ENCODE measurements around the gene DPP4.

The DPP4 gene
- total RNA-seq = 114 to 138 (median 136) reads per million in 3 donors

- peak within 1 kb of the TSS; percentile 100 for H3K4me3 ChIP-seq (ENCODE audit: insufficient read depth, low read depth, low read length, poor library complexity, severe bottlenecking)
- no peaks in the 10 kb centered on the region for H3K36me3 ChIP-seq (ENCODE audit: control insufficient read depth, insufficient read depth, low read length)
- no peaks in the 10 kb centered on the region for H3K27me3 ChIP-seq (replicated peaks; ENCODE audit: control insufficient read depth, insufficient read depth, low read length, poor library complexity, severe bottlenecking)
- H3K9me3 ChIP-seq (ENCODE audit: control insufficient read depth, low read length) = no peaks in the 10 kb centered on the region
- peak within 1 kb of the TSS; percentile 63 for H3K27ac ChIP-seq (ENCODE audit: insufficient read depth, low read length, poor library complexity, severe bottlenecking)
- DNase-seq = peak; percentile 15 to 38 (median 24)
- peaks cover 15% of the 10 kb centered on the region for H3K4me1 ChIP-seq (ENCODE audit: control insufficient read depth, insufficient read depth, low read length, poor library complexity, severe bottlenecking)
Observed at GRCh38 chr2:162073888-162074631, at the start of gene DPP4. DPP4 (minus strand) TSS chr2:162074215; CDS start chr2:162073981, 234 bp downstream.

GRCh38 chr2:162118166-162119031 is 44.4 kb upstream of the DPP4 start:
- Histone ChIP-seq H3K36me3 (ENCODE audit: control insufficient read depth, insufficient read depth, low read length) (no peaks in the 10 kb centered on the region), H3K4me1 (ENCODE audit: control insufficient read depth, insufficient read depth, low read length, poor library complexity, severe bottlenecking) (no peaks in the 10 kb centered on the region), H3K27me3 (replicated peaks; ENCODE audit: control insufficient read depth, insufficient read depth, low read length, poor library complexity, severe bottlenecking) (no peaks in the 10 kb centered on the region), H3K4me3 (ENCODE audit: insufficient read depth, low read depth, low read length, poor library complexity, severe bottlenecking) (no peak overlapping the region), H3K27ac (ENCODE audit: insufficient read depth, low read length, poor library complexity, severe bottlenecking) (no peak overlapping the region), H3K9me3 (ENCODE audit: control insufficient read depth, low read length) (no peaks in the 10 kb centered on the region)
- no peak for DNase-seq

GRCh38 chr2:162116352-162116751 is 42.3 kb upstream of the DPP4 start:
- H3K27ac ChIP-seq (ENCODE audit: insufficient read depth, low read length, poor library complexity, severe bottlenecking) = no peak overlapping the region
- H3K36me3 ChIP-seq (ENCODE audit: control insufficient read depth, insufficient read depth, low read length) = no peaks in the 10 kb centered on the region
- H3K9me3 ChIP-seq (ENCODE audit: control insufficient read depth, low read length) = no peaks in the 10 kb centered on the region
- no peaks in the 10 kb centered on the region for H3K27me3 ChIP-seq (replicated peaks; ENCODE audit: control insufficient read depth, insufficient read depth, low read length, poor library complexity, severe bottlenecking)
- H3K4me1 ChIP-seq (ENCODE audit: control insufficient read depth, insufficient read depth, low read length, poor library complexity, severe bottlenecking) = no peaks in the 10 kb centered on the region
- no peak for DNase-seq
- H3K4me3 ChIP-seq (ENCODE audit: insufficient read depth, low read depth, low read length, poor library complexity, severe bottlenecking) = no peak overlapping the region

GRCh38 chr2:162115076-162115475 is 41.1 kb upstream of the DPP4 start:
- no peak for DNase-seq
- H3K4me3 ChIP-seq (ENCODE audit: insufficient read depth, low read depth, low read length, poor library complexity, severe bottlenecking) = no peak overlapping the region
- H3K36me3 ChIP-seq (ENCODE audit: control insufficient read depth, insufficient read depth, low read length) = no peaks in the 10 kb centered on the region
- H3K27ac ChIP-seq (ENCODE audit: insufficient read depth, low read length, poor library complexity, severe bottlenecking) = no peak overlapping the region
- no peaks in the 10 kb centered on the region for H3K9me3 ChIP-seq (ENCODE audit: control insufficient read depth, low read length)
- no peaks in the 10 kb centered on the region for H3K27me3 ChIP-seq (replicated peaks; ENCODE audit: control insufficient read depth, insufficient read depth, low read length, poor library complexity, severe bottlenecking)
- H3K4me1 ChIP-seq (ENCODE audit: control insufficient read depth, insufficient read depth, low read length, poor library complexity, severe bottlenecking) = no peaks in the 10 kb centered on the region

- no peak overlapping the region for H3K27ac ChIP-seq (ENCODE audit: insufficient read depth, low read length, poor library complexity, severe bottlenecking)
- no peaks in the 10 kb centered on the region for H3K9me3 ChIP-seq (ENCODE audit: control insufficient read depth, low read length)
- H3K27me3 ChIP-seq (replicated peaks; ENCODE audit: control insufficient read depth, insufficient read depth, low read length, poor library complexity, severe bottlenecking) = no peaks in the 10 kb centered on the region
- H3K36me3 ChIP-seq (ENCODE audit: control insufficient read depth, insufficient read depth, low read length) = no peaks in the 10 kb centered on the region
- H3K4me3 ChIP-seq (ENCODE audit: insufficient read depth, low read depth, low read length, poor library complexity, severe bottlenecking) = no peak overlapping the region
- no peaks in the 10 kb centered on the region for H3K4me1 ChIP-seq (ENCODE audit: control insufficient read depth, insufficient read depth, low read length, poor library complexity, severe bottlenecking)
- no peak for DNase-seq
Observed at GRCh38 chr2:162114271-162114670, 40.3 kb upstream of the DPP4 start.

- H3K4me3 ChIP-seq (ENCODE audit: insufficient read depth, low read depth, low read length, poor library complexity, severe bottlenecking) = no peak overlapping the region
- H3K9me3 ChIP-seq (ENCODE audit: control insufficient read depth, low read length) = no peaks in the 10 kb centered on the region
- no peaks in the 10 kb centered on the region for H3K4me1 ChIP-seq (ENCODE audit: control insufficient read depth, insufficient read depth, low read length, poor library complexity, severe bottlenecking)
- DNase-seq = no peak
- no peaks in the 10 kb centered on the region for H3K27me3 ChIP-seq (replicated peaks; ENCODE audit: control insufficient read depth, insufficient read depth, low read length, poor library complexity, severe bottlenecking)
- no peak overlapping the region for H3K27ac ChIP-seq (ENCODE audit: insufficient read depth, low read length, poor library complexity, severe bottlenecking)
- no peaks in the 10 kb centered on the region for H3K36me3 ChIP-seq (ENCODE audit: control insufficient read depth, insufficient read depth, low read length)
Observed at GRCh38 chr2:162113776-162114168, 39.8 kb upstream of the DPP4 start.

GRCh38 chr2:162113088-162113775 is 39.2 kb upstream of the DPP4 start:
- Histone ChIP-seq H3K9me3 (ENCODE audit: control insufficient read depth, low read length) (no peaks in the 10 kb centered on the region), H3K36me3 (ENCODE audit: control insufficient read depth, insufficient read depth, low read length) (no peaks in the 10 kb centered on the region), H3K27ac (ENCODE audit: insufficient read depth, low read length, poor library complexity, severe bottlenecking) (no peak overlapping the region), H3K4me3 (ENCODE audit: insufficient read depth, low read depth, low read length, poor library complexity, severe bottlenecking) (no peak overlapping the region), H3K27me3 (replicated peaks; ENCODE audit: control insufficient read depth, insufficient read depth, low read length, poor library complexity, severe bottlenecking) (no peaks in the 10 kb centered on the region), H3K4me1 (ENCODE audit: control insufficient read depth, insufficient read depth, low read length, poor library complexity, severe bottlenecking) (no peaks in the 10 kb centered on the region)
- no peak for DNase-seq

- H3K4me3 ChIP-seq (ENCODE audit: insufficient read depth, low read depth, low read length, poor library complexity, severe bottlenecking) = no peak overlapping the region
- H3K9me3 ChIP-seq (ENCODE audit: control insufficient read depth, low read length) = no peaks in the 10 kb centered on the region
- no peak overlapping the region for H3K27ac ChIP-seq (ENCODE audit: insufficient read depth, low read length, poor library complexity, severe bottlenecking)
- DNase-seq = no peak
- H3K36me3 ChIP-seq (ENCODE audit: control insufficient read depth, insufficient read depth, low read length) = no peaks in the 10 kb centered on the region
- no peaks in the 10 kb centered on the region for H3K27me3 ChIP-seq (replicated peaks; ENCODE audit: control insufficient read depth, insufficient read depth, low read length, poor library complexity, severe bottlenecking)
- no peaks in the 10 kb centered on the region for H3K4me1 ChIP-seq (ENCODE audit: control insufficient read depth, insufficient read depth, low read length, poor library complexity, severe bottlenecking)
Observed at GRCh38 chr2:162111958-162112850, 38.2 kb upstream of the DPP4 start.

- no peaks in the 10 kb centered on the region for H3K27me3 ChIP-seq (replicated peaks; ENCODE audit: control insufficient read depth, insufficient read depth, low read length, poor library complexity, severe bottlenecking)
- no peaks in the 10 kb centered on the region for H3K9me3 ChIP-seq (ENCODE audit: control insufficient read depth, low read length)
- H3K36me3 ChIP-seq (ENCODE audit: control insufficient read depth, insufficient read depth, low read length) = no peaks in the 10 kb centered on the region
- no peak overlapping the region for H3K4me3 ChIP-seq (ENCODE audit: insufficient read depth, low read depth, low read length, poor library complexity, severe bottlenecking)
- H3K4me1 ChIP-seq (ENCODE audit: control insufficient read depth, insufficient read depth, low read length, poor library complexity, severe bottlenecking) = no peaks in the 10 kb centered on the region
- no peak overlapping the region for H3K27ac ChIP-seq (ENCODE audit: insufficient read depth, low read length, poor library complexity, severe bottlenecking)
- no peak for DNase-seq
Observed at GRCh38 chr2:162107361-162107901, 33.4 kb upstream of the DPP4 start.
